Activated CD8-positive, alpha-beta T cell treated with anti-CD3 and anti-CD28 coated beads for 36 hours (primary cell): Measurements from ENCODE around the gene ATP1A1. TPM values are rescaled to one million over a fixed set of nuclear protein-coding genes. Genes with fewer than 3 reads are reported as not detected.

ENCODE experiments used
- ATAC-seq: fragments of 200-7000 bp; cut with Tn5 transposase; one replicate; pipeline ENCODE4 v1.10.0; 2021; ENCODE audit warnings: mild to moderate bottlenecking, moderate library complexity
- CTCF ChIA-PET: fragments of 350-600 bp; sonication (Branson Sonifier 250); formaldehyde crosslinking; loops from one replicate; lab custom pipeline; 2021; ENCODE audit warnings: antibody characterized with exemption; lab: Charles Lee
- POLR2A ChIA-PET: fragments of 350-600 bp; sonication (Branson Sonifier 250); formaldehyde crosslinking; loops from one replicate; lab custom pipeline; 2021; ENCODE audit warnings: antibody characterized with exemption; lab: Charles Lee
- DNase-seq: peaks from one replicate; pipeline ENCODE4 v3.0.0-alpha.2; 2020
- H3K27ac Mint-ChIP-seq: one replicate; pipeline ENCODE4 v1.8.0; 2021; ENCODE audit warnings: mild to moderate bottlenecking, mixed read lengths
- H3K27me3 Mint-ChIP-seq: one replicate; pipeline ENCODE4 v1.8.0; 2021; ENCODE audit warnings: mixed read lengths
- H3K36me3 Mint-ChIP-seq: one replicate; pipeline ENCODE4 v1.8.0; 2021; ENCODE audit warnings: low read depth, mixed read lengths
- H3K4me1 Mint-ChIP-seq: one replicate; pipeline ENCODE4 v1.8.0; 2021; ENCODE audit warnings: low read depth, mixed read lengths
- H3K4me3 Mint-ChIP-seq: one replicate; pipeline ENCODE4 v1.8.0; 2021; ENCODE audit warnings: mild to moderate bottlenecking, moderate library complexity, mixed read lengths
- H3K9me3 Mint-ChIP-seq: one replicate; pipeline ENCODE4 v1.8.0; 2021; ENCODE audit warnings: mixed read lengths
- CTCF ChIP-seq: fragments of 200-600 bp; IDR thresholded peaks from one replicate; pipeline ENCODE4 v1.8.0; 2022; ENCODE audit warnings: antibody characterized with exemption, mild to moderate bottlenecking
- intact Hi-C: fragments of 100-400 bp; cut with micrococcal nuclease; formaldehyde crosslinking; loops from one replicate; pipeline ENCODE4 v1.10.0; 2022
- total RNA-seq, 2 experiments: library from RNA; stranded (reverse); gene quantifications; one replicate each; pipeline ENCODE4 v1.2.3, GENCODE V29; 2021

Gene ATP1A1
- total RNA-seq, 2 experiments from 2014 or later: 201 to 202 TPM

DNA sequence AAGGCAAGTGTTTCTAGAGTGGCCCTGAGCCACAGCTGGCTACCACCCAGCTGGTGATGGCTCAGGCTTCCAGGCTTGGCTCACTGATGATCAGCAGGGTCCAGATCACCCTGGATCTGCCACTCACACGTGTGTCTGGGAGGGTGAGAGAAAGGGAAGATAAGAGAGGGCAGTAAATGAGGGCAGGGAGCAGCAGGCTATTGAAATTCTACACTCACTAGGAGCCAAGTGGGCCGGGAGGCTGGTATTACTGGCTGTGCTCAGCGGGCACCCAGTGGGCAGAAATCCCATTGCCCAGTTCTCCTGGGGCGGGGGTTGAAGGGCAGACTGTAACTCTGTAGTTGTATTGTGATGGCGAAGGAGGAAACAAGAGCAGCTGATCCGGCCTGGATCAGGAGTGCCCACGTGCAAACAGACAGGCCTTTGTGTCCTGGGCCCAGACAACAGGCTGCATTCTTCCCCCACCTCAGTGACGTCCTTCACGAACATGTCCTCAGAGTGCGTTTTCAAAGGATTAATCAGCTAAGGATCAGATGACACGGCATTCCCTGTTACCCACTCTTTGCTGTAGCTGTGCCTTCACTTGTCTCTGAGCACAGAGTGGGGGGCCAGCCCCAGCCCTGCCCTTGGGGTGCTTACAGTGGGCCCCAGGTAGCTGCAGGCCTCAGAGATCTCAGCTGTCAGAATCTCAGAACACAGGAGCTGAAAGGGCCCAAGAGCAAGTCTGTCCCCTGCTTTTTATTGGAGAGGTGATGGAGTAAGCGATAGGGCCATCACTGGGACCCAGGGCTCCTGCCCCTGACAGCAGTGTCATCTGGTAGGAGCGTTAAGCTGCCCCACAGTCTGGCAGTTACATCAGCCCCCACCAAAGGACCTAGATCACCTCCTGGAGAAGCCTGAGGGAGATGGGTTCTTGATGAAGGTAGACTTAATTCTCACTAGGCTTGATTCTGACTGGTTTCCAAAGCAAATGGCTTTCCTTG, 60.5 kb downstream of the ATP1A1 start:
- POLR2A ChIA-PET: interaction anchor here (1.0 kb wide), 1 partner anchor 15 kb away, joined by 4 read pairs; no protein-coding TSS in a partner anchor
- H3K4me3 Mint-ChIP-seq: no peak overlapping the region
- H3K36me3 Mint-ChIP-seq: no peaks in the 10 kb centered on the region
- no peak for DNase-seq
- H3K27ac Mint-ChIP-seq: no peak overlapping the region
- no peak for ATAC-seq
- H3K4me1 Mint-ChIP-seq: no peaks in the 10 kb centered on the region
- peaks cover 3% of the 10 kb centered on the region for H3K27me3 Mint-ChIP-seq
- TF ChIP-seq CTCF: no peak
- no peaks in the 10 kb centered on the region for H3K9me3 Mint-ChIP-seq
- CTCF ChIA-PET: interaction anchor here (1.2 to 1.3 kb wide), 2 partner anchors 21 to 52 kb away, joined by 3 to 5 read pairs; no protein-coding TSS in a partner anchor
- intact Hi-C loops: no loop called here

GRCh38 chr1:116434849-116435248, 61.8 kb downstream of the ATP1A1 start:
- ATAC-seq (no peak), DNase-seq (no peak)
- intact Hi-C loops: no loop called here
- no peak overlapping the region for H3K27ac Mint-ChIP-seq
- CTCF ChIA-PET: interaction anchor here (1.3 kb wide), 2 partner anchors 23 to 51 kb away, joined by 3 to 6 read pairs; no protein-coding TSS in a partner anchor
- H3K4me1 Mint-ChIP-seq: no peaks in the 10 kb centered on the region
- TF ChIP-seq CTCF: no peak
- H3K27me3 Mint-ChIP-seq: peaks cover 6% of the 10 kb centered on the region
- no peaks in the 10 kb centered on the region for H3K9me3 Mint-ChIP-seq
- POLR2A ChIA-PET: interaction anchor here (1.5 to 1.7 kb wide), 2 partner anchors 12 to 16 kb away, joined by 4 to 5 read pairs; no protein-coding TSS in a partner anchor
- no peak overlapping the region for H3K4me3 Mint-ChIP-seq
- no peaks in the 10 kb centered on the region for H3K36me3 Mint-ChIP-seq

DNA sequence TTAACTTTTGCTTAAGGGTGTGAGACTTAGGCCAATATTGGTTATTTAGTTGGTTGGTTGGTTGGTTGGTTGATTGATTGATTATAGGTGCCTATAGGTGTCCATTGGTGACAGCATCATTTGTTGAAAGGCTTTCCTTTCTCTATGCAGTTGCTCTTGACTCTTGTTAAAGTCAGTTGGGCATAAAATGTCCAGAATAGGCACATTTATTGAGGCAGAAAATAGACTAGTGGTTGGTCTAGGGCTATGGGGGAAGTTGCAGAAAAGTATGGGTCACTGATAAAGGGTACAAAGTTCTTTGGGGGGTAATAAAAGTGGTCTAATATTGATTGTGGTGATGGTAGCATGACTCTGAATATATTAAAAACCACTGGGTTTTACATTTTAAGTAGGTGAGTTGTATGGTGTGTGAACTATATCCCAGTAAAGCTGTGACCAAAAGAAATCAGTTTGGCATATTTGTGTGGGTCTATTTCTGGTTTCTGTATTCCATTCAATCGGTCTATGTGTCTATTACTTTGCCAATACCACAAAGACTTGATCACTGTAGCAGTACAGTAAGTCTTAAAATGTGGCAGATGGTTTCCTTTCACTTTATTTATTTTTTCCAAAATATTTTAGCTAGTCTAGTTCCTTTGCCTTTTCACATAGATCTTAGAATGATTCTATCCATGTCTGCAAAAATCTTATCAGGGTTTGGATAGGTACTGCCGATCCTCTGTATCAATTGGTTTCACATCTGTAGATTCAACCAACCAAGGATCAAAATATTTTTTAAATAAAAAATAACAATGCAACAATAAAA, 63.0 kb downstream of the ATP1A1 start:
- DNase-seq: no peak
- Mint-ChIP-seq H3K9me3 (no peaks in the 10 kb centered on the region), H3K36me3 (no peaks in the 10 kb centered on the region), H3K27me3 (peaks cover 6% of the 10 kb centered on the region), H3K27ac (no peak overlapping the region), H3K4me1 (no peaks in the 10 kb centered on the region), H3K4me3 (no peak overlapping the region)
- ATAC-seq: peak; percentile 52
- no peak for TF ChIP-seq CTCF
- ChIA-PET CTCF (interaction anchor here (1.0 to 1.3 kb wide), 2 partner anchors 50 to 297 kb away, joined by 3 to 6 read pairs; no protein-coding TSS in a partner anchor), POLR2A (interaction anchor here (0.6 to 1.7 kb wide), 4 partner anchors 8 to 61 kb away, joined by 3 to 5 read pairs (median 4); no protein-coding TSS in a partner anchor)
- intact Hi-C loops: no loop called here

GRCh38 chr1:116436611-116436970, 63.5 kb downstream of the ATP1A1 start:
- ChIA-PET CTCF (no interaction called here), POLR2A (interaction anchor here (1.0 to 1.7 kb wide), 2 partner anchors 18 to 61 kb away, joined by 4 read pairs; no protein-coding TSS in a partner anchor)
- ATAC-seq (no peak), DNase-seq (no peak)
- Mint-ChIP-seq H3K27ac (no peak overlapping the region), H3K36me3 (no peaks in the 10 kb centered on the region), H3K4me3 (no peak overlapping the region), H3K27me3 (peaks cover 6% of the 10 kb centered on the region), H3K9me3 (no peaks in the 10 kb centered on the region), H3K4me1 (no peaks in the 10 kb centered on the region)
- intact Hi-C loops: no loop called here
- TF ChIP-seq CTCF: no peak
